K562 (cell line): Measurements from ENCODE around the gene MYO1E. TPM values are rescaled to one million over a fixed set of nuclear protein-coding genes. Genes with fewer than 3 reads are reported as not detected.
A peak's percentile ranks its signal among the peaks of the same experiment; 100 is the strongest.

Source experiments
- ATAC-seq: fragments of 200-7000 bp; cut with Tn5 transposase; 3 replicates; pipeline ENCODE4 v1.9.1; 2020; ENCODE audit warnings: moderate library complexity
- BruUV-seq: library from RNA; stranded (reverse); fragments of 400-500 nt; replicated peaks from 2 replicates; lab custom pipeline; 2021; lab: Mats Ljungman, UMichigan
- CTCF ChIA-PET: fragments of 300-600 bp; formaldehyde crosslinking; extraction: SDS; loops from one replicate; lab custom pipeline; 2021; ENCODE audit warnings: low intra/inter-chr PET ratio; lab: Yijun Ruan, JAX
- POLR2A ChIA-PET: fragments of 300-600, 350-650 bp; sonication (Branson Sonifier 250); formaldehyde crosslinking; extraction: SDS; loops from one replicate; lab custom pipeline; 2021; ENCODE audit warnings: antibody characterized with exemption, inconsistent platforms; lab: Yijun Ruan, JAX
- DNase-seq, 4 experiments: peaks; one replicate each; pipeline versions ENCODE4 v3.0.0 to v3.0.0-alpha.2; 2011 to 2018; ENCODE audit warnings: low spot score in 3 of 4, mixed read lengths in 3 of 4; ENCODE audit errors: extremely low read depth in 1 of 4
- FAIRE-seq: peaks from 2 replicates; lab custom pipeline; 2011; peaks lifted over from hg19 to GRCh38; lab: Jason Lieb, UNC
- H2AFZ ChIP-seq: 2 replicates; pipeline ENCODE4 v1.6.0; 2011; ENCODE audit warnings: low read depth, low read length, control low read depth, inconsistent platforms
- H3K27ac ChIP-seq: fragments of 200-600 bp; 3 replicates; pipeline ENCODE4 v1.8.0; 2011; ENCODE audit warnings: low read depth, mild to moderate bottlenecking, control low read depth, inconsistent platforms, low read length, moderate library complexity, mixed read lengths; ENCODE audit errors: extremely low read depth
- H3K27me3 ChIP-seq, 2 experiments: fragments of 300-600 bp in 1 of 2; 2 replicates in 1 of 2; 3 replicates in 1 of 2; pipeline versions ENCODE4 v1.6.0 to v1.8.0; 2011; ENCODE audit warnings: inconsistent platforms in 2 of 2, low read length in 2 of 2, mild to moderate bottlenecking in 1 of 2, mixed read lengths in 1 of 2, moderate library complexity in 1 of 2; ENCODE audit not compliant: control insufficient read depth in 2 of 2, insufficient read depth in 2 of 2
- H3K36me3 ChIP-seq: fragments of 300-600 bp; 3 replicates; pipeline ENCODE4 v1.8.0; 2011; ENCODE audit warnings: mild to moderate bottlenecking, low read length, inconsistent platforms; ENCODE audit not compliant: control insufficient read depth, insufficient read depth
- H3K4me1 ChIP-seq, 2 experiments: fragments of 200-600 bp in 1 of 2; replicated peaks in 1 of 2; 2 replicates in 1 of 2; 3 replicates in 1 of 2; pipeline versions ENCODE4 v1.5.1 to v1.8.0; 2011; ENCODE audit warnings: inconsistent platforms in 2 of 2, low read length in 2 of 2, mild to moderate bottlenecking in 1 of 2, mixed read lengths in 1 of 2, moderate library complexity in 1 of 2; ENCODE audit not compliant: control insufficient read depth in 2 of 2, insufficient read depth in 2 of 2
- H3K4me2 ChIP-seq: 2 replicates; pipeline ENCODE4 v1.6.1; 2011; ENCODE audit warnings: low read length, control low read depth, inconsistent platforms, mixed read lengths; ENCODE audit not compliant: insufficient read depth
- H3K4me3 ChIP-seq: fragments of 200-600 bp; sonication (generic), shearing (Covaris generic); 2 replicates; pipeline ENCODE4 v1.5.1; 2016; ENCODE audit warnings: control low read depth, inconsistent platforms
- H3K79me2 ChIP-seq: fragments of 200-600 bp; 3 replicates; pipeline ENCODE4 v1.8.0; 2011; ENCODE audit warnings: low read length, inconsistent platforms; ENCODE audit not compliant: control insufficient read depth, insufficient read depth
- H3K9ac ChIP-seq, 2 experiments: 2 replicates each; pipeline versions ENCODE4 v1.6.0 to v1.6.1; 2011; ENCODE audit warnings: low read depth in 2 of 2, low read length in 2 of 2, control low read depth in 1 of 2, inconsistent platforms in 1 of 2, mild to moderate bottlenecking in 1 of 2, mixed read lengths in 1 of 2; ENCODE audit not compliant: insufficient read depth in 1 of 2
- H3K9me1 ChIP-seq: one replicate; pipeline ENCODE4 v1.6.0; 2011; ENCODE audit warnings: inconsistent platforms, mild to moderate bottlenecking, low read length, moderate library complexity; ENCODE audit not compliant: control insufficient read depth, insufficient read depth
- H3K9me3 ChIP-seq: replicated peaks from 2 replicates; pipeline ENCODE4 v1.5.1; 2011; ENCODE audit warnings: low read depth, low read length, inconsistent platforms; ENCODE audit not compliant: control insufficient read depth, insufficient read depth
- H4K20me1 ChIP-seq: replicated peaks from 2 replicates; pipeline ENCODE4 v1.6.1; 2011; ENCODE audit warnings: low read length, inconsistent platforms, mixed read lengths; ENCODE audit not compliant: control insufficient read depth, insufficient read depth
- ATF1 ChIP-seq, 2 experiments: fragments of 450-650 bp in 1 of 2; IDR thresholded peaks; 2 replicates each; pipeline ENCODE4 v1.6.1; 2016; ENCODE audit warnings: missing compliant biosample characterization in 1 of 2, missing genetic modification characterization in 1 of 2
- ATF3 ChIP-seq, 2 experiments: fragments of 450-650 bp in 1 of 2; sonication (generic) in 1 of 2; formaldehyde crosslinking in 1 of 2; IDR thresholded peaks in 1 of 2; conservative IDR thresholded peaks in 1 of 2; 2 replicates each; pipeline versions ENCODE4 v1.6.1 to v1.8.1; 2016 to 2023; ENCODE audit warnings: mild to moderate bottlenecking in 2 of 2, moderate library complexity in 2 of 2, inconsistent platforms in 1 of 2, missing genetic modification reagents in 1 of 2
- ATF7 ChIP-seq: fragments of 450-650 bp; IDR thresholded peaks from 2 replicates; pipeline ENCODE4 v1.7.1; 2014; ENCODE audit warnings: mild to moderate bottlenecking, moderate library complexity
- CREB5 ChIP-seq: fragments of 250-450 bp; sonication (Bioruptor Pico); IDR thresholded peaks from 2 replicates; pipeline ENCODE4 v1.5.0; 2020; ENCODE audit warnings: mild to moderate bottlenecking
- ILF3 ChIP-seq: fragments of 450-650 bp; IDR thresholded peaks from 2 replicates; pipeline ENCODE4 v1.6.1; 2018; ENCODE audit warnings: antibody characterized with exemption, mild to moderate bottlenecking, moderate library complexity, borderline replicate concordance
- JUND ChIP-seq, 2 experiments: IDR thresholded peaks; 2 replicates in 1 of 2; 3 replicates in 1 of 2; pipeline ENCODE4 v1.6.1; 2011; ENCODE audit warnings: borderline replicate concordance in 2 of 2, low read depth in 2 of 2, low read length in 2 of 2, improper control_type of control experiment in 1 of 2, missing biosample characterization in 1 of 2, missing genetic modification characterization in 1 of 2, missing genetic modification reagents in 1 of 2
- SAFB2 ChIP-seq: fragments of 200-400 bp; formaldehyde crosslinking; IDR thresholded peaks from 2 replicates; pipeline ENCODE4 v1.6.1; 2018; ENCODE audit warnings: borderline replicate concordance, low read length, low read depth, moderate library complexity; ENCODE audit not compliant: severe bottlenecking
- STAG1 ChIP-seq: sonication (generic); formaldehyde crosslinking; IDR thresholded peaks from 2 replicates; pipeline ENCODE4 v1.5.0; 2020; ENCODE audit warnings: missing genetic modification reagents, borderline replicate concordance
- WGBS: fragments of 100-300 bp; shearing (Covaris generic); methylation state at CpG from one replicate; pipeline ENCODE4 v1.1.6; 2016; ENCODE audit warnings: low coverage, mixed read lengths; ENCODE audit not compliant: insufficient coverage; ENCODE audit errors: missing lambda C conversion rate; 5-methylcytosine and 5-hydroxymethylcytosine counted together
- in situ Hi-C: fragments of 300-500 bp; cut with MboI; formaldehyde crosslinking; loops from 4 replicates; pipeline ENCODE4 v1.15.0; 2018; ENCODE audit warnings: inconsistent platforms, mixed read lengths
- intact Hi-C: fragments of 100-400 bp; cut with micrococcal nuclease; formaldehyde crosslinking; loops from 2 replicates; pipeline ENCODE4 v1.14.2; 2022
- polyA plus RNA-seq, 8 experiments: library from polyadenylated mRNA; depleted of rRNA in 4 of 8; stranded (reverse) in 5 of 8; unstranded in 3 of 8; fragments of >200 nt; fragmentation: Nextera tagmentation in 2 of 8; fragmentation: Illumina TruSeq in 1 of 8; extraction: Ambion mirVana in 2 of 8; extraction: Trizol in 1 of 8; gene quantifications; 2 replicates each; pipeline versions ENCODE4 v1.2.1 to v1.2.3, GENCODE V29; 2011 to 2014; ENCODE audit warnings: inconsistent platforms in 1 of 8, missing spikeins in 1 of 8
- total RNA-seq, 7 experiments: library from RNA; depleted of rRNA in 6 of 7; stranded (reverse); fragments of >200 nt in 6 of 7; fragmentation: Illumina TruSeq in 2 of 7; extraction: Trizol in 2 of 7; gene quantifications; 2 replicates each; pipeline versions ENCODE4 v1.2.1 to v1.2.3, GENCODE V29; 2011 to 2021; ENCODE audit warnings: low replicate concordance in 1 of 7

Gene MYO1E
- total and polyA plus RNA-seq, 9 of the 15 experiments (the other 6 are each of a cell fraction or from before 2014, with no cell fraction given): under 0.01 to 0.44 (median 0.01) TPM; not detected in 6

- no peak for TF ChIP-seq STAG1 (CRISPR knock-in tag)
- TF ChIP-seq ILF3: no peak
- no peak for TF ChIP-seq SAFB2
- no peak overlapping the region for H3K9ac ChIP-seq
- no peaks in the 10 kb centered on the region for H3K9me1 ChIP-seq
- no peaks in the 10 kb centered on the region for H3K36me3 ChIP-seq
- in situ Hi-C loops: no loop called here
- H3K4me1 ChIP-seq: no peaks in the 10 kb centered on the region
- no peaks in the 10 kb centered on the region for H4K20me1 ChIP-seq
- no peak for DNase-seq
- no peaks in the 10 kb centered on the region for H3K79me2 ChIP-seq
- FAIRE-seq: no peak
- ChIA-PET POLR2A (no interaction called here), CTCF (no interaction called here)
- H2AFZ ChIP-seq: no peak overlapping the region
- H3K27ac ChIP-seq: no peak overlapping the region
- peaks cover 5 to 15% of the 10 kb centered on the region in 2 experiments; a peak in 3 of 5 replicates for H3K27me3 ChIP-seq
- H3K9me3 ChIP-seq: no peaks in the 10 kb centered on the region
- intact Hi-C loops: no loop called here
- no peak overlapping the region for H3K4me2 ChIP-seq
- ATAC-seq: no peak
- no peak overlapping the region for H3K4me3 ChIP-seq
- BruUV-seq: no TSS peak
These were observed 28.4 kb downstream of the MYO1E start for GRCh38 chr15:59344311-59344710.

GRCh38 chr15:59340325-59340724 is 32.3 kb downstream of the MYO1E start:
- no TSS peak for BruUV-seq
- intact Hi-C loops: no loop called here

More at GRCh38 chr15:59340325-59340724, 32.3 kb downstream of the MYO1E start:
- in situ Hi-C loops: no loop called here
- Histone ChIP-seq H3K4me2 (no peak overlapping the region), H3K9me1 (no peaks in the 10 kb centered on the region), H3K9ac (no peak overlapping the region), H3K36me3 (no peaks in the 10 kb centered on the region), H3K79me2 (no peaks in the 10 kb centered on the region), H2AFZ (no peak overlapping the region), H3K9me3 (no peaks in the 10 kb centered on the region), H3K4me3 (no peak overlapping the region), H3K27me3 (peaks cover 0 to 5% of the 10 kb centered on the region in 2 experiments; a peak in 4 of 5 replicates), H3K4me1 (no peaks in the 10 kb centered on the region), H4K20me1 (no peaks in the 10 kb centered on the region), H3K27ac (no peak overlapping the region)
- ChIA-PET CTCF (no interaction called here), POLR2A (no interaction called here)
- DNase-seq (no peak), ATAC-seq (no peak), FAIRE-seq (no peak)
- 0% methylated on average over 5 of the region's 5 CpGs for WGBS
- no peak for TF ChIP-seq JUND (IDR thresholded peaks at IDR 0.05; ENCODE audit: borderline replicate concordance, low read depth, low read length)
- TF ChIP-seq JUND (tag; IDR thresholded peaks at IDR 0.05; ENCODE audit: borderline replicate concordance, low read depth, low read length): peak; percentile 47; the same call in 1 of the 3 replicates
- TF ChIP-seq CREB5 (CRISPR knock-in tag): no peak
- TF ChIP-seq ATF3 (IDR thresholded peaks at IDR 0.05): peak; percentile 68
- TF ChIP-seq ATF3 (CRISPR knock-in tag; conservative IDR thresholded peaks at IDR 0.05): no peak
- peak; percentile 78 for TF ChIP-seq ATF7
- no peak for TF ChIP-seq ATF1 (CRISPR knock-in tag; IDR thresholded peaks at IDR 0.05)
- peak; percentile 79 for TF ChIP-seq ATF1 (tag; IDR thresholded peaks at IDR 0.05)
